B cell (primary cell): ENCODE measurements around the gene C2CD2L. TPM values are rescaled to one million over a fixed set of nuclear protein-coding genes. Genes with fewer than 3 reads are reported as not detected.

ENCODE experiments used
- ATAC-seq: fragments of 200-7000 bp; cut with Tn5 transposase; one replicate; pipeline ENCODE4 v1.10.0; 2021; ENCODE audit warnings: low read depth, mild to moderate bottlenecking, moderate number of reproducible peaks, moderate library complexity
- CTCF ChIA-PET: fragments of 350-600 bp; sonication (Branson Sonifier 250); formaldehyde crosslinking; loops from one replicate; lab custom pipeline; 2021; ENCODE audit warnings: antibody characterized with exemption, inconsistent platforms; lab: Charles Lee
- POLR2A ChIA-PET: fragments of 350-600 bp; sonication (Branson Sonifier 250); formaldehyde crosslinking; loops from one replicate; lab custom pipeline; 2021; ENCODE audit warnings: antibody characterized with exemption; lab: Charles Lee
- DNase-seq: peaks from one replicate; pipeline ENCODE4 v3.0.0; 2013
- H2AFZ ChIP-seq: 2 replicates; pipeline ENCODE4 v1.6.1; 2012; ENCODE audit warnings: mild to moderate bottlenecking, low read depth, low read length; ENCODE audit not compliant: insufficient read depth, poor library complexity, severe bottlenecking
- H3K27ac ChIP-seq, 2 donors: 1 replicate in 1 of 2; 2 replicates in 1 of 2; pipeline ENCODE4 v1.5.1; 2012 to 2013; ENCODE audit warnings: low read length in 2 of 2, mild to moderate bottlenecking in 2 of 2, moderate library complexity in 1 of 2
- H3K27me3 ChIP-seq, 4 experiments: fragments of 200-600 bp in 1 of 4; sonication (generic) in 1 of 4; replicated peaks in 1 of 4; 1 replicate in 2 of 4; 2 replicates in 2 of 4; pipeline versions ENCODE4 v1.6.1 to v1.7.0; 2013 to 2016; ENCODE audit warnings: low read length in 3 of 4, mild to moderate bottlenecking in 2 of 4, mixed read lengths in 1 of 4, moderate library complexity in 1 of 4; ENCODE audit not compliant: insufficient read depth in 4 of 4, control insufficient read depth in 3 of 4; ENCODE audit errors: control extremely low read depth in 1 of 4
- H3K36me3 ChIP-seq, 2 experiments: replicated peaks in 1 of 2; 1 replicate in 1 of 2; 2 replicates in 1 of 2; pipeline versions ENCODE4 v1.6.1 to v1.7.1; 2013; ENCODE audit warnings: low read length in 1 of 2; ENCODE audit not compliant: insufficient read depth in 2 of 2, control insufficient read depth in 1 of 2; ENCODE audit errors: control extremely low read depth in 1 of 2, extremely low read depth in 1 of 2
- H3K4me1 ChIP-seq, 2 donors: fragments of 200-600 bp in 1 of 2; sonication (generic) in 1 of 2; 1 replicate in 1 of 2; 2 replicates in 1 of 2; pipeline versions ENCODE4 v1.5.1 to v1.6.1; 2013 to 2017; ENCODE audit warnings: low read length in 2 of 2; ENCODE audit not compliant: control insufficient read depth in 2 of 2, insufficient read depth in 2 of 2
- H3K4me2 ChIP-seq: replicated peaks from 2 replicates; pipeline ENCODE3; 2012; ENCODE audit warnings: mild to moderate bottlenecking, low read depth, low read length; ENCODE audit not compliant: poor library complexity, severe bottlenecking
- H3K4me3 ChIP-seq, 5 experiments: fragments of 200-600 bp in 1 of 5; sonication (generic) in 1 of 5; 1 replicate in 3 of 5; 2 replicates in 2 of 5; pipeline versions ENCODE4 v1.5.1 to v1.7.0; 2011 to 2016; ENCODE audit warnings: low read length in 4 of 5, mild to moderate bottlenecking in 4 of 5, low read depth in 2 of 5, control low read depth in 1 of 5, moderate library complexity in 1 of 5; ENCODE audit not compliant: insufficient read depth in 1 of 5; ENCODE audit errors: control extremely low read depth in 1 of 5, extremely low read depth in 1 of 5
- H3K79me2 ChIP-seq: fragments of 200-600 bp; sonication (generic); one replicate; pipeline ENCODE4 v1.6.0; 2016; ENCODE audit warnings: low read length; ENCODE audit not compliant: control insufficient read depth, insufficient read depth
- H3K9ac ChIP-seq: fragments of 200-600 bp; sonication (generic); 2 replicates; pipeline ENCODE4 v1.6.1; 2017; ENCODE audit warnings: mild to moderate bottlenecking, low read length, moderate library complexity
- H3K9me3 ChIP-seq, 3 donors: one replicate each; pipeline versions ENCODE4 v1.6.1 to v1.7.1; 2013; ENCODE audit warnings: low read length in 2 of 3; ENCODE audit not compliant: control insufficient read depth in 2 of 3, insufficient read depth in 1 of 3; ENCODE audit errors: control extremely low read depth in 1 of 3
- H4K20me1 ChIP-seq: 2 replicates; pipeline ENCODE4 v1.6.0; 2012; ENCODE audit warnings: mild to moderate bottlenecking, low read length; ENCODE audit not compliant: insufficient read depth, control insufficient read depth, poor library complexity, severe bottlenecking
- H3K27ac Mint-ChIP-seq: one replicate; pipeline ENCODE4 v1.8.0; 2021; ENCODE audit warnings: mixed read lengths
- H3K27me3 Mint-ChIP-seq: one replicate; pipeline ENCODE4 v1.8.0; 2021; ENCODE audit warnings: mixed read lengths
- H3K4me1 Mint-ChIP-seq: one replicate; pipeline ENCODE4 v1.8.0; 2021; ENCODE audit warnings: mixed read lengths
- H3K4me3 Mint-ChIP-seq: one replicate; pipeline ENCODE4 v1.8.0; 2021; ENCODE audit warnings: mixed read lengths
- H3K9me3 Mint-ChIP-seq: one replicate; pipeline ENCODE4 v1.8.0; 2022; ENCODE audit warnings: mixed read lengths; ENCODE audit not compliant: insufficient read depth
- EZH2 ChIP-seq: IDR thresholded peaks from 2 replicates; pipeline ENCODE4 v1.6.1; 2012; ENCODE audit warnings: borderline replicate concordance, low read depth, mild to moderate bottlenecking, moderate library complexity, low read length; ENCODE audit not compliant: insufficient read depth, poor library complexity, severe bottlenecking
- WGBS: methylation state at CpG from one replicate; pipeline ENCODE4 v1.1.5; 2013; ENCODE audit warnings: missing lambda C conversion rate; ENCODE audit not compliant: insufficient coverage; 5-methylcytosine and 5-hydroxymethylcytosine counted together
- intact Hi-C: fragments of 100-400 bp; cut with micrococcal nuclease; formaldehyde crosslinking; loops from one replicate; pipeline ENCODE4 v1.10.0; 2022
- polyA plus RNA-seq: library from polyadenylated mRNA; depleted of rRNA; stranded (reverse); fragments of >200 nt; gene quantifications from 2 replicates; pipeline ENCODE4 v1.2.3, GENCODE V29; 2012
- total RNA-seq, 2 donors: library from RNA; stranded (reverse); fragments of 120-200 nt in 1 of 2; gene quantifications; 1 replicate in 1 of 2; 2 replicates in 1 of 2; pipeline versions ENCODE4 v1.2.3 to v1.2.4, GENCODE V29; 2013 to 2022
- TF ChIP-seq, protein P1 (sequence below): fragments of 200-600 bp; IDR thresholded peaks from one replicate; pipeline ENCODE4 v1.8.0; 2022; ENCODE audit warnings: antibody characterized with exemption, mild to moderate bottlenecking

Gene C2CD2L
- total and polyA plus RNA-seq, 2 donors (not counting 1 experiment from before 2014, with no cell fraction given) = 9.5 to 17.0 TPM

DNA sequence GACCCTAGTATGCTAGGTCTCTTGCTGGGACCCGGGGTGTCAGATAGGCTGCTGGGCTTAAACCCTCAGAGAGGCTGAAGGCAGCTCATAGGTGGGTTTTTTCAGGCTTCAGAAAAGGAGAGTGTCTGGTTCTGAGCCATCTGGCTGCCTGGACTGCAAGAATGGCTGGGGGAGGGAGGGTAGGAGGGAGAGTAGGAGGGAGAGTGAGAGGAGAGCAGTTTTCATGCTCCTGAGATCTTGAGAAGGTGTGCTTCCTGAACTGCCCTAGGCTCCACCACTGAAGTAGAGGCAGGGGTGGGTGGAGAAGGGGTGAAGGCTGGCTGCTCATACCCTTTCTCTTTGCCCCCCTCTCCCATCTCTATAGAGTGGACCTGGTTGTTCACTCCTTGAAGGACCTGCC is 17.8 kb upstream of the C2CD2L start:
- Histone ChIP-seq H3K4me1 (peaks cover 22 to 40% of the 10 kb centered on the region in 2 donors), H4K20me1 (no peaks in the 10 kb centered on the region), H3K9me3 (no peaks in the 10 kb centered on the region), H3K36me3 (peaks cover 0 to 3% of the 10 kb centered on the region in 2 experiments), H2AFZ (no peak overlapping the region), H3K4me2 (no peak overlapping the region), H3K27me3 (no peaks in the 10 kb centered on the region), H3K27ac (no peak overlapping the region), H3K4me3 (no peak overlapping the region), H3K9ac (no peak overlapping the region), H3K79me2 (peaks cover 49% of the 10 kb centered on the region)
- 100% methylated on average over 1 of the region's 1 CpG for WGBS
- no peaks in the 10 kb centered on the region for H3K9me3 Mint-ChIP-seq
- intact Hi-C loops = no loop called here
- POLR2A ChIA-PET = interaction anchor here (0.6 kb wide), 1 partner anchor 31 kb away, joined by 4 read pairs; no protein-coding TSS in a partner anchor
- H3K4me1 Mint-ChIP-seq = peaks cover 34% of the 10 kb centered on the region
- H3K27ac Mint-ChIP-seq = no peak overlapping the region
- no peaks in the 10 kb centered on the region for H3K27me3 Mint-ChIP-seq
- no peak for DNase-seq
- no peak overlapping the region for H3K4me3 Mint-ChIP-seq
- CTCF ChIA-PET = interaction anchor here (0.6 kb wide), 1 partner anchor 109 kb away, joined by 3 read pairs; no protein-coding TSS in a partner anchor
- TF ChIP-seq, protein P1, sequence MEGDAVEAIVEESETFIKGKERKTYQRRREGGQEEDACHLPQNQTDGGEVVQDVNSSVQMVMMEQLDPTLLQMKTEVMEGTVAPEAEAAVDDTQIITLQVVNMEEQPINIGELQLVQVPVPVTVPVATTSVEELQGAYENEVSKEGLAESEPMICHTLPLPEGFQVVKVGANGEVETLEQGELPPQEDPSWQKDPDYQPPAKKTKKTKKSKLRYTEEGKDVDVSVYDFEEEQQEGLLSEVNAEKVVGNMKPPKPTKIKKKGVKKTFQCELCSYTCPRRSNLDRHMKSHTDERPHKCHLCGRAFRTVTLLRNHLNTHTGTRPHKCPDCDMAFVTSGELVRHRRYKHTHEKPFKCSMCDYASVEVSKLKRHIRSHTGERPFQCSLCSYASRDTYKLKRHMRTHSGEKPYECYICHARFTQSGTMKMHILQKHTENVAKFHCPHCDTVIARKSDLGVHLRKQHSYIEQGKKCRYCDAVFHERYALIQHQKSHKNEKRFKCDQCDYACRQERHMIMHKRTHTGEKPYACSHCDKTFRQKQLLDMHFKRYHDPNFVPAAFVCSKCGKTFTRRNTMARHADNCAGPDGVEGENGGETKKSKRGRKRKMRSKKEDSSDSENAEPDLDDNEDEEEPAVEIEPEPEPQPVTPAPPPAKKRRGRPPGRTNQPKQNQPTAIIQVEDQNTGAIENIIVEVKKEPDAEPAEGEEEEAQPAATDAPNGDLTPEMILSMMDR = no peak
- no peak for TF ChIP-seq EZH2
- ATAC-seq = no peak

DNA sequence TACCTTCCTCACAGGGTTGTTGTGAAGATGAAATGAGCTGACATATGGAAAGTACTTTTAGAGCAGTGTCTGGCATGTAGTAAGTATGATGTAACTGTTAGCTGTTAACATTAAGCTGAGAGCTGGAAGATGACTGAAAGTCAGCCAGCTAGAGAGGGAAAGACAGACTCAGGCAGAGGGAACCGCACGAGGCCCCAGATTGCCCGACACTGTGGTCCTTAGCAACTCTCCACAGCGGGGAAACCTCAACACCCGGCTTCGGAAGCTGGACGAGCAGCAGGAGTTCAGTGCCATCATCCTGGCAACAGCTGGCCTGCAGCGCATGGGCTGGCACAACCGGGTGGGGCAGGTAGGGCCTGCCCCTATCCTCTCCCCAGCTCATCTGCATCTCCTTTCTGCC is 16.0 kb upstream of the C2CD2L start:
- no peaks in the 10 kb centered on the region for H3K9me3 Mint-ChIP-seq
- Histone ChIP-seq H3K9ac (no peak overlapping the region), H4K20me1 (peaks cover 5% of the 10 kb centered on the region), H3K4me2 (no peak overlapping the region), H3K4me1 (peaks cover 15 to 34% of the 10 kb centered on the region in 2 donors), H3K9me3 (no peaks in the 10 kb centered on the region), H2AFZ (no peak overlapping the region), H3K79me2 (peaks cover 43% of the 10 kb centered on the region), H3K36me3 (peaks cover 0 to 3% of the 10 kb centered on the region in 2 experiments), H3K27ac (no peak overlapping the region), H3K4me3 (no peak overlapping the region), H3K27me3 (no peaks in the 10 kb centered on the region)
- no peak overlapping the region for H3K27ac Mint-ChIP-seq
- ChIA-PET CTCF (no interaction called here), POLR2A (interaction anchor here (0.6 kb wide), 1 partner anchor 324 kb away, joined by 9 read pairs; no protein-coding TSS in a partner anchor)
- no peak overlapping the region for H3K4me3 Mint-ChIP-seq
- intact Hi-C loops = no loop called here
- 96% methylated on average over 7 of the region's 9 CpGs for WGBS
- H3K27me3 Mint-ChIP-seq = no peaks in the 10 kb centered on the region
- TF ChIP-seq, protein P1 = no peak
- no peak for TF ChIP-seq EZH2
- peaks cover 26% of the 10 kb centered on the region for H3K4me1 Mint-ChIP-seq
- no peak for ATAC-seq
- no peak for DNase-seq
